ENCODE measurements around the gene CA4.
"Not testable (repeated sequence)": the region's sequence is repeated elsewhere in the genome, so short reads cannot be mapped to it uniquely, and the experiment has no call there.

CA4 gene

DNA sequence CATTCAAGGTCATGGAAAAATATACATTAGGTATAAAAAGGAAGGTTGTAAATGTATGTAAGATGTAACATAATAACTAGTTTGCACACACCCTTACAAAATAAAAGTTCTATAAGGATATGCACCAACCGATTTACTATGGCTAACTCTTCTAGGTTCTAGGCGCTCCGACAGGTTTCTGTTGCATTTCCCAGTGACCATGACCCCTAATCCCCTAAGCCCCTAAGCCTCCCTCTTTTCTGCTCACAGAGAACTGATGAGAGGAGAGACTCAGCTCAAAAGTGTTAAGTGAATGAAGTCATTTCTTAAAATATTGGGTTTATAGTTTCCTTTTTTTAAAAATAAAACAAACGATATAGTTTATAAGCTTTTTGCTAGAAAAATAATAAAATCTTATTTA, 41.1 kb upstream of the CA4 start:
- in situ Hi-C loops (cut with HindIII; ENCODE audit: low sequenced_read_pairs): no loop called here

DNA sequence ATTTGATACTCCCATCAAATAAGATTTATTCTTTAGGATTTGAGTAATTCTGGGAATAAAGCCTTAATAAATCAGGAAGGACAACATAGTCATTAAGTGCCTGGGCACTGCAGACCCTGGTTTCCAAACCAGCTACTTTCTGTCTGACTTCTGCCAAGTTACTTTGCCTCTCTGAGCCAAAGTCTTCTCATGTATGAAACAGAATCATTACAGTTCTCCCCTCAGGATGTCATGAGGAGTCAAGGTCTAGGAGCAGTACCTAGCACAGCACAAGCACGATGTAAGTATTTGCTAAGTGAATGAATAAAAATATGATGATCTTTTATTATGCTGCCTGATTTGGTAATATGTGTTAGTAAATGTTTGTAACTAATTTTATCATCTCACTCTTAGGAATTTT, 40.6 kb upstream of the CA4 start:
- TF ChIP-seq, protein P1, sequence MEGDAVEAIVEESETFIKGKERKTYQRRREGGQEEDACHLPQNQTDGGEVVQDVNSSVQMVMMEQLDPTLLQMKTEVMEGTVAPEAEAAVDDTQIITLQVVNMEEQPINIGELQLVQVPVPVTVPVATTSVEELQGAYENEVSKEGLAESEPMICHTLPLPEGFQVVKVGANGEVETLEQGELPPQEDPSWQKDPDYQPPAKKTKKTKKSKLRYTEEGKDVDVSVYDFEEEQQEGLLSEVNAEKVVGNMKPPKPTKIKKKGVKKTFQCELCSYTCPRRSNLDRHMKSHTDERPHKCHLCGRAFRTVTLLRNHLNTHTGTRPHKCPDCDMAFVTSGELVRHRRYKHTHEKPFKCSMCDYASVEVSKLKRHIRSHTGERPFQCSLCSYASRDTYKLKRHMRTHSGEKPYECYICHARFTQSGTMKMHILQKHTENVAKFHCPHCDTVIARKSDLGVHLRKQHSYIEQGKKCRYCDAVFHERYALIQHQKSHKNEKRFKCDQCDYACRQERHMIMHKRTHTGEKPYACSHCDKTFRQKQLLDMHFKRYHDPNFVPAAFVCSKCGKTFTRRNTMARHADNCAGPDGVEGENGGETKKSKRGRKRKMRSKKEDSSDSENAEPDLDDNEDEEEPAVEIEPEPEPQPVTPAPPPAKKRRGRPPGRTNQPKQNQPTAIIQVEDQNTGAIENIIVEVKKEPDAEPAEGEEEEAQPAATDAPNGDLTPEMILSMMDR (IDR thresholded peaks at IDR 0.05; ENCODE audit: low read depth, low read length, missing control alignments): no peak
- H3K4me3 ChIP-seq (ENCODE audit: low read depth, low read length): no peak overlapping the region
- DNase-seq (ENCODE audit: low read depth): no peak
- in situ Hi-C loops (cut with HindIII; ENCODE audit: low sequenced_read_pairs): no loop called here

More for the DNA sequence above, 41.1 kb upstream of the CA4 start:
- DNase-seq (ENCODE audit: low read depth): no peak
- TF ChIP-seq, protein P1 (IDR thresholded peaks at IDR 0.05; ENCODE audit: low read depth, low read length, missing control alignments): no peak
- H3K4me3 ChIP-seq (ENCODE audit: low read depth, low read length): no peak overlapping the region

DNA sequence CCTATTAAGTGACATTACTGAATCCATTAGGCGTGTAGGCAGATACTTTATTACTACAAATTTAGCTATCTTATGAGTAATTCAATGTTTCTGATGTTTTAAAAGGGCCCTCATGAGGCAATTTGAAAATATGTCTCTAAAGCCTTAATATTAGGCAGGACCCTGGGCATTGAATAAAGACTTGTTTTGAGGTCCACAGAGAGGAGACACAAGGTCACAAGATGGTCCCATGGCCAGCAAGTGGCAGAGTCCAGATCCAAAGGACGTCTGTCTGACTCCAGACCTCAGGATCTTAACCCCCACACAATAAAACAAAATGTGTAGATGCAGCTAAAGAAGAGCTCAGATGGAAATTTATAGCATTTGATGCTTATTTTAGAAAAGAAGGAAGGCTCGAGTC, 39.2 kb upstream of the CA4 start:
- H3K4me3 ChIP-seq (ENCODE audit: low read depth, low read length): no peak overlapping the region
- in situ Hi-C loops (cut with HindIII; ENCODE audit: low sequenced_read_pairs): no loop called here
- TF ChIP-seq, protein P1 (IDR thresholded peaks at IDR 0.05; ENCODE audit: low read depth, low read length, missing control alignments): no peak
- no peak for DNase-seq (ENCODE audit: low read depth)

DNA sequence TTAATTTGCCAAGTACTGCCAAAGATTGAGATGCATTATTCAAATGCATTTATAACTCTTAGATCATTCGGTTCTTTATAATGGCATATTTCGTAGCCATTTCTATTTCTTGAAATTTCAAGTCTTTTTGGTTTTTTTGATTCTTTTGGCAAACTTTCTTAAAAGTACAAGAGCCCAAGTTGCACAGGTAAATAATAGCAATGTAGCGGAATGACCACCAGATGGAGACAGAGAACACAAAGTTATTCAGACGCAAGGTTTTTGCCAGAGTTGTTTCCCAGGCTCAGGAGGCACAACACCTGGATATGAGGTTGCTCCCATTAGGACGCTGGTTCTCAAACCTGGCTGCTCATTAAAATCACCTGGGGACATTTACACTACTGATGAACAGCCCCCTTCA, 38.1 kb upstream of the CA4 start:
- DNase-seq (ENCODE audit: low read depth); in situ Hi-C loops (cut with HindIII; ENCODE audit: low sequenced_read_pairs); H3K4me3 ChIP-seq (ENCODE audit: low read depth, low read length): not testable (repeated sequence)

DNA sequence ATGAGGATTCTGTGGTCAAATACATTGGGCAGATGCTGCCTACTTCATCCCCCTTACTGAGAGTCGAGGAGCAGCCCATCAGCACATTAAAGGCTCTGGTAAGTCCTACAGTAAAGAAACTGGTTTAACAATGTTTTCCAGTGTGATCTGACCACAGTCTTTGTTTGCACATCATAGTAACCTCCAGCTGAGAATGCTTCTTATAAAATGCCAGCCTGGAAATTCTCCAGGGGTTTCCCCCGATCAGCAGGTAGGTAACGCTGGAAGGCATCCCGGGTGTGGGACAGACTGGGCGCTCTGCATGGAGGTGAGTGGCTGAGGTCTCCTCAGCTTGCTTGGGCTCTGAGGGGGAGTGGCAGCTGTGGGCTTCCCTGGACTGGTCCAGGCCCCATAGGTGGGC, 34.4 kb upstream of the CA4 start:
- H3K4me3 ChIP-seq (ENCODE audit: low read depth, low read length); in situ Hi-C loops (cut with HindIII; ENCODE audit: low sequenced_read_pairs); DNase-seq (ENCODE audit: low read depth): not testable (repeated sequence)

DNA sequence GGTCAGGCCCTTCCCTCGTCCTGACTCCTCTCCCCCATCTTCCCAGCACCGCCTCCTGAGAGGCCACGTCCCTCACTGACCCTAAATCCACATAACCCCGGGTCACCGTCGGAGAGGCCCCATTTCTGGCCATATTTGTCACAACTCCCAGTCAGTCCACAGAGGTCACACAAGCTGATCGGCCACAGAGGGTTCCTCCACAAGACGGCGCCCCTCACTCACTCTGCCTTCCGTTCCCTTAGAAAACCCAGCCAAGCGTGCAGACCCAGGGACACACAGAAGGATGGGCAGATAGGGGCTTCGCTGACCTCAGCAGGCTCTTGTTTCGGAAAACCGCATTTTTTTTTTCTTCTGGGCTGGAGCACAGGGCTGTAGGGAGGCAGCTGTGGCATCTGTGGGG, 33.6 kb upstream of the CA4 start:
- DNase-seq (ENCODE audit: low read depth); in situ Hi-C loops (cut with HindIII; ENCODE audit: low sequenced_read_pairs); H3K4me3 ChIP-seq (ENCODE audit: low read depth, low read length): not testable (repeated sequence)

DNA sequence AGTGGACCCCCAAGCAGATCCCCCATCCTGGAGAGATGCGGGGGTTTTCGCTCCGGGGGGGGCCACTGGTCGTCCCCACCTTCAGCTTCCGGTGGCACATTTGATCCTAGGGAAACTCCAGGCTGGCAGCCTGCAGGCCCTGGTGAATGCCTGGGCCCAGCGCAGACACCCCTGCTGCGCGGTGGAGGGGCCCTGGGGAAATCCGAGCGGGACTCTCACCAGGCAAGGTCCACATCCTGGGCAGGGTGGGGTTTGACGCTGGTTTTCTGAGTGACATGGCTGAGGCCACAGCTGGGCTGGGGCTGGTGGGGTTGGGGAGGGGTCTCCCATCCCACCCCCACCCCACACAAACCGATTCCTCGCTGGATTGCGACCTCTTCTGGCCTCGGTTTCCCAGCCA, 30.6 kb upstream of the CA4 start:
- H3K4me3 ChIP-seq (ENCODE audit: low read depth, low read length); DNase-seq (ENCODE audit: low read depth); in situ Hi-C loops (cut with HindIII; ENCODE audit: low sequenced_read_pairs): not testable (repeated sequence)

DNA sequence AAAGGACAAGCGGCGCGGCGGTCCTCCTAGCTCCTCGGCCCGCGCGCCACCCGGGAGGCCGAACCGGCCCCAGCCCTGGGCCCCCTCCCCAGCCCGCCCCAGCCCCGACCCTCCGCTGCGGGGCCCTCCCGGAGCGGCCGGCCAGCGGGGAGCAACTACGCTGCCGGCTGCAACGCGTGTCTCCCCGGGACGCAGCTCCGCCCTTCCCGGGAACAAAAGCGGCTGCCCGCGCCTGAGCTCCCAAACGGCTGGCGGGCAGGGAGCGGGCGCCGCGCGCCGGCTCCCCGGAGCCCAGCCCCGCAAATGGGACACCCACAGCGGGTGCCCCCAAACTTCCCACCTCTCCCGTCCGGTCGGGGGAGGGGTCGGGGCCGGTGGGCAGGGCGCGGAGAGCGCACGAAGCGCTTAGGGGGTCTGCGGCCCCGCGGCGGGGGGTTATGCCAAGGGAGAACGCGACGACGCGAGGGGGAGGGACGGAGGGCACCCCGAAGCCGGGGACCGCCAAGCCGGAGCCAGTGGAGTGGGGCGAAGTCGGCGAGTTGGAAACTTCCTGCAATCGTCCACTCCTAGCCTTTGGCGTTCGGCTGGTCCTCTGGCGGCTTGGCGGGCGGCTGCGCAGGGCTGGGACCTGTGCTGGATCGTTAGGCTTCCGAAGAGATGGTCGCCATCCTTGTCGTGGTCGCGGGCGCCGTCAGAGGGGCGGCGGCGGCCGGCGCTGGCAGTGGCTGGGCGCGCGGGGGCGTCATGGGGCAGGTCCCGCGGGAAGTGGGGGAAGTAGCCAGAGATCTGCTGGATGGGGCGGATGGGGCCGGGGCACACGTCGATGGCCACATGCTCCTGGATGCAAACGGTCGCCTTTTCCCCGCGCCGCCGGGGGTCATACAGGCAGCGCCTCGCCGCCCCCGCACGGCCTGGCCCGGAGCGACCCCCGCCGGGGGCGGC, 29.7 kb upstream of the CA4 start:
- DNase-seq (ENCODE audit: low read depth); H3K4me3 ChIP-seq (ENCODE audit: low read depth, low read length); in situ Hi-C loops (cut with HindIII; ENCODE audit: low sequenced_read_pairs): not testable (repeated sequence)

DNA sequence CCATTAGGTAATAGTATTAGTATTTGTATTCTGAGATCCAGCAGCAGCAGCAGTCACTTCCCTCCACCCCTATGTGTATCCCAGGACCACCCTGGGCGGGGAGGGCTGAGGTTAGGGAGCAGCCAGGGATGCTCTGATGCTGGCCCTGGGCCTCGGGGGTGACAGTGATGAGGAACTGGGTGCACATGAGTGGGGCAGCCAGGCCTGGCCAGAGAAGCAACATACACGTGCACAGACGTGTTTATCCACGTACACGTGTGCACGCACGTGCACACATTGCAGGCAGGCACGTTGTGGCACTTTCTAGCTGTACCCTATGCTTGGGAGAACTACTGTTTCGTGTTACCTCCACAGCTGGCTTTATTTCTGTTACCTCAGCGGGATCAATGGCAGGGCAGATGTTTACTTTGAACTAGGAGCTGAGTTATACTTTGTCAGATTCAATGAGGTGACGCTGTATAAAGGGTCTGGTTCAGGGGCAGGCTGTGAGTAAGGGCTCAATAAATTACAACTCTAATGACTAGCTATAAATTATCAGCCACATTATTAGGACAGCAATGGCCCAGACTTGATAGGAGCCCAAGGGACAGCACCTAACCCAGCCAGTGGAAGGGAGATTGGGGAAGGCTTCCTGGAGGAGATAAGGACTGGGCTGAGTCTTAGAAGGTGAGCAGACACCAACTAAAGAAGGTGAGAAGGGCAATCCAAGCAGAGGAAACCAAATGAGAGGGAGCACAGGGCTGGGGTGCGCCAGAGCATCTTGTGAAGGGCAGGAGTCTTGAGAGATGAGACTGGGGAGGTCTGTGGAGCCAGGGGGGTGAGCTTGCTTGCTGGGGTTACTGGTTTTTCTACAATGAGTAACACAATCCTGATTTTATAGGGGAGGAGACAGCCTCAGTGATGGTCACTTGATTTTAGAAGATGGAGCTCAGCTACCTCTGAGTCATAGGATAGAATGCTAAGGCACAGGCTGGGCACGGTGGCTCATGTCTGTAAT, 22.4 kb upstream of the CA4 start:
- in situ Hi-C loops (cut with HindIII; ENCODE audit: low sequenced_read_pairs): no loop called here
- H3K4me3 ChIP-seq (ENCODE audit: low read depth, low read length): no peak overlapping the region
- TF ChIP-seq, protein P1 (IDR thresholded peaks at IDR 0.05; ENCODE audit: low read depth, low read length, missing control alignments): no peak
- DNase-seq (ENCODE audit: low read depth): no peak
